HUES6 (cell line): Measurements from ENCODE around the gene MSL3.

Source experiments
- H3K27ac ChIP-seq: 2 replicates; pipeline ENCODE4 v1.7.0; 2013; ENCODE audit warnings: low read depth, mild to moderate bottlenecking, low read length, inconsistent platforms
- H3K27me3 ChIP-seq: 2 replicates; pipeline ENCODE4 v1.6.1; 2013; ENCODE audit warnings: low read length; ENCODE audit not compliant: control insufficient read depth, insufficient read depth
- H3K36me3 ChIP-seq: 2 replicates; pipeline ENCODE4 v1.6.1; 2013; ENCODE audit warnings: low read length; ENCODE audit not compliant: control insufficient read depth, insufficient read depth
- H3K4me1 ChIP-seq: 2 replicates; pipeline ENCODE4 v1.6.1; 2013; ENCODE audit warnings: low read length; ENCODE audit not compliant: control insufficient read depth, insufficient read depth
- H3K4me3 ChIP-seq: 2 replicates; pipeline ENCODE4 v1.5.1; 2013; ENCODE audit warnings: low read depth, low read length
- H3K9ac ChIP-seq: one replicate; pipeline ENCODE4 v1.6.1; 2013; ENCODE audit warnings: mild to moderate bottlenecking, low read length
- H3K9me3 ChIP-seq: 2 replicates; pipeline ENCODE4 v1.6.1; 2013; ENCODE audit warnings: low read depth, low read length; ENCODE audit not compliant: control insufficient read depth, insufficient read depth

The MSL3 gene

DNA sequence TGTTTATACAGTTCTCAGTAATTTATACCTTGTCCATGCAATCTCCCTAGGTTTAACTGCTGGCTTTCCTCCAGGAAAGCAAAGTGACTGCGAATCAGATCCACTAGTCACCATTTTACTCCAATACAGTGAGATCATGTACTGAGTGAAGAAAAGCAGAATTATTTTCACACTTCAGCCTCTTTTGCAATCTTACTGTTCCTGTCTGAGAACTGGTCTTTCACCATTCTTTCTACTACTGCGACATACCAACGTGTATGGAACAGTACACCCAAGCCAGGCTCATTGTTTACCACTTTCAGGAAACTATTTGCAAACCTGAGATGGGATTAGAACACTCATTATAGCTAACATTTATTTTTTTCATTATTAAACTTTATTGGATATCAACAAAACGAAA lies 8.0 kb upstream of the MSL3 start:
- no peak overlapping the region for H3K9ac ChIP-seq
- H3K9me3 ChIP-seq = no peaks in the 10 kb centered on the region
- H3K27ac ChIP-seq = no peak overlapping the region
- no peaks in the 10 kb centered on the region for H3K4me1 ChIP-seq
- H3K36me3 ChIP-seq = no peaks in the 10 kb centered on the region
- H3K27me3 ChIP-seq = peaks cover 28% of the 10 kb centered on the region; the same call in 1 of the 2 replicates
- no peak overlapping the region for H3K4me3 ChIP-seq

GRCh38 chrX:11750694-11751093 lies 7.3 kb upstream of the MSL3 start:
- peaks cover 27% of the 10 kb centered on the region; the same call in 1 of the 2 replicates for H3K27me3 ChIP-seq
- H3K9ac ChIP-seq = no peak overlapping the region
- H3K36me3 ChIP-seq = no peaks in the 10 kb centered on the region
- no peaks in the 10 kb centered on the region for H3K4me1 ChIP-seq
- no peak overlapping the region for H3K27ac ChIP-seq
- H3K4me3 ChIP-seq = no peak overlapping the region
- no peaks in the 10 kb centered on the region for H3K9me3 ChIP-seq

GRCh38 chrX:11751261-11751660 lies 6.8 kb upstream of the MSL3 start:
- no peaks in the 10 kb centered on the region for H3K36me3 ChIP-seq
- no peak overlapping the region for H3K27ac ChIP-seq
- no peak overlapping the region for H3K4me3 ChIP-seq
- 0 out of 2 replicates have a peak, but pooled peaks cover 3% of the 10 kb centered on the region for H3K4me1 ChIP-seq
- H3K27me3 ChIP-seq = peaks cover 28% of the 10 kb centered on the region
- no peak overlapping the region for H3K9ac ChIP-seq
- H3K9me3 ChIP-seq = no peaks in the 10 kb centered on the region

DNA sequence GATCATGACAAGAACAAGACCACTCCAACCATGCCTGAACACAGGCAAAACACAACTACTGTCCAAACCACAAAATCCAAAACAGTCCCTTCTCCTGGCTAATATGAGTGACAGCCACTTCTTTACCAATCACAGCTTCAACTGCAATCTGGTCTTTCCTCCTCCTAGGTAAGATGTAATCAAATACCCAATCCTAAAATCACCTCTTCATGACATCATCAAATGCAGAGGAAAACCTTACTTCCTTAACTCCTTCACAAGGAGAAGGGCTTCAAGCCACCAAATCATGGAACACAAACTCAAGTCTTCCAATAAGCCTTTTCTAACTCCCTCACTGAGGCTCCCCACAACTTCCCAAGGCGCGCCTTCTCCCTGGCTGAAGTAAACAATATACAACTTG lies 4.4 kb upstream of the MSL3 start:
- Histone ChIP-seq H3K4me1 (peaks cover 15% of the 10 kb centered on the region; the same call in 1 of the 2 replicates), H3K36me3 (no peaks in the 10 kb centered on the region), H3K27me3 (peaks cover 40% of the 10 kb centered on the region), H3K9me3 (no peaks in the 10 kb centered on the region), H3K9ac (no peak overlapping the region), H3K4me3 (no peak overlapping the region), H3K27ac (no peak overlapping the region)

GRCh38 chrX:11754958-11755645 lies 2.9 kb upstream of the MSL3 start:
- no peak overlapping the region for H3K4me3 ChIP-seq
- H3K4me1 ChIP-seq = peaks cover 15% of the 10 kb centered on the region; the same call in 1 of the 2 replicates
- no peaks in the 10 kb centered on the region for H3K36me3 ChIP-seq
- peaks cover 34% of the 10 kb centered on the region for H3K27me3 ChIP-seq
- no peak overlapping the region for H3K27ac ChIP-seq
- H3K9me3 ChIP-seq = no peaks in the 10 kb centered on the region
- H3K9ac ChIP-seq = no peak overlapping the region

DNA sequence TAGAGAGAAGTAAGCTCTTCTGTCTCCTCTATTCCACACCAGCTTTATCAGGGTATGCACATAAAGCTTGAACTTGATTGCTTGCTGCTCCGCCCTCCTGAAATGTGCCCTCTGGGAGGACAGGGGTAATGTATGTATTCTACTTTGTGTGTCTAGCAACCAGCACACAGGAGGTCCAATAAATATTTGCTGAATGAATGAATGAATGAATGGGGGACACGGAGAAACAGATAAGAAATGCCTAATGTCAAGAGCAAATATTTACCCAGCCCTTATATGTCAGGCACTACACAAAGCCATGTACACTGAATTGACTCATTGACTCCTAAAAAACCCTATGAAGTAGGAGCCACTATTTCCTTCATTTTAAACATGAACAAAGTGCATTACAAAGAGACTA lies 2.3 kb upstream of the MSL3 start:
- Histone ChIP-seq H3K9me3 (no peaks in the 10 kb centered on the region), H3K27ac (no peak overlapping the region), H3K9ac (no peak overlapping the region), H3K4me3 (no peak overlapping the region), H3K4me1 (peaks cover 15% of the 10 kb centered on the region; the same call in 1 of the 2 replicates), H3K36me3 (peaks cover under 1% of the 10 kb centered on the region; the same call in 1 of the 2 replicates), H3K27me3 (peaks cover 30% of the 10 kb centered on the region)

GRCh38 chrX:11756354-11757318 lies 1.4 kb upstream of the MSL3 start:
- H3K4me3 ChIP-seq = peak overlapping the region; percentile 62
- peaks cover 30% of the 10 kb centered on the region for H3K27me3 ChIP-seq
- H3K4me1 ChIP-seq = peaks cover 15% of the 10 kb centered on the region; the same call in 1 of the 2 replicates
- no peak overlapping the region for H3K27ac ChIP-seq
- no peaks in the 10 kb centered on the region for H3K9me3 ChIP-seq
- peaks cover 9% of the 10 kb centered on the region for H3K36me3 ChIP-seq
- H3K9ac ChIP-seq = no peak overlapping the region

DNA sequence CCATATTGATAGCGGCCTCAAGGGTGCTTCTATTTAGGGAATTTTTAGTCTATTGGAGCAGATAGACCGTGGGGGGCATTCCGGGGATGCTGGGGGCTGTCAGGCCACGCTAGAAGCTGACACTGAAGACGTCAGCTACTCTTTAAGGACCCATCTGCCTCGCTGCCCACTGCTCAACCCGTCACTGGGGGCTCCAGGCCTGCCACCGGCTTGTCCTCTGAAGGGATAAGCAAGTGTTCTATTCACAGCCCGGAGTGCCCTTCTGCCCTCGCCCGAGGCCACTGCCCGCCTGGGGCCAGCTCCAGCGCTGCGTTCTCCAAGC lies 679 bp upstream of the MSL3 start:
- Histone ChIP-seq H3K27ac (no peak overlapping the region), H3K4me3 (peak overlapping the region; percentile 62), H3K36me3 (peaks cover 16% of the 10 kb centered on the region), H3K4me1 (peaks cover 15% of the 10 kb centered on the region; the same call in 1 of the 2 replicates), H3K9me3 (no peaks in the 10 kb centered on the region), H3K9ac (peak overlapping the region; percentile 81), H3K27me3 (peaks cover 27% of the 10 kb centered on the region)

- Histone ChIP-seq H3K4me1 (peaks cover 15% of the 10 kb centered on the region; the same call in 1 of the 2 replicates), H3K36me3 (peaks cover 29% of the 10 kb centered on the region), H3K27ac (0 out of 2 replicates have a peak overlapping the region, but pooled peaks have one; percentile 32), H3K9ac (peak overlapping the region; percentile 86), H3K4me3 (peak overlapping the region; percentile 96), H3K9me3 (no peaks in the 10 kb centered on the region), H3K27me3 (peaks cover 23% of the 10 kb centered on the region)
Measured at GRCh38 chrX:11758400-11759171, 549 bp downstream of the MSL3 start.

- no peak overlapping the region for H3K27ac ChIP-seq
- peaks cover 15% of the 10 kb centered on the region; the same call in 1 of the 2 replicates for H3K4me1 ChIP-seq
- H3K36me3 ChIP-seq = peaks cover 34% of the 10 kb centered on the region
- no peaks in the 10 kb centered on the region for H3K9me3 ChIP-seq
- peak overlapping the region; percentile 96 for H3K4me3 ChIP-seq
- H3K9ac ChIP-seq = peak overlapping the region; percentile 86
- peaks cover 18% of the 10 kb centered on the region for H3K27me3 ChIP-seq
Measured at GRCh38 chrX:11759172-11759460, 1.1 kb downstream of the MSL3 start.
